ENCODE data around the gene CARMIL1. TPM values are rescaled to one million over a fixed set of nuclear protein-coding genes. Genes with fewer than 3 reads are reported as not detected.

CARMIL1 gene
- total and polyA plus RNA-seq, 10 of the 15 experiments (the other 5 are each of a cell fraction or from before 2014, with no cell fraction given) = 6.4 to 18.1 (median 10.3) TPM

- Histone ChIP-seq H3K4me3 (peak overlapping the region; percentile 92), H3K27ac (ENCODE audit: control insufficient read depth, insufficient read depth) (peak overlapping the region; percentile 50), H3K36me3 (ENCODE audit: control insufficient read depth in 2 of 2, insufficient read depth in 2 of 2, low read length in 1 of 2) (no peaks in the 10 kb centered on the region), H3K27me3 (replicated peaks in 1 of 2; ENCODE audit: control insufficient read depth in 2 of 2, insufficient read depth in 2 of 2, low read length in 1 of 2) (no peaks in the 10 kb centered on the region), H3K9me3 (replicated peaks; ENCODE audit: control insufficient read depth, insufficient read depth, low read length) (no peaks in the 10 kb centered on the region), H2AFZ (ENCODE audit: control insufficient read depth, low read depth, low read length) (peak overlapping the region; percentile 93), H3K9ac (ENCODE audit: control insufficient read depth, insufficient read depth, low read length) (peak overlapping the region; percentile 74), H4K20me1 (ENCODE audit: control insufficient read depth, insufficient read depth) (no peaks in the 10 kb centered on the region), H3K4me2 (ENCODE audit: control insufficient read depth, insufficient read depth) (peak overlapping the region; percentile 64), H3K4me1 (ENCODE audit: control insufficient read depth, insufficient read depth, low read length) (0 out of 2 replicates have a peak, but pooled peaks cover 5% of the 10 kb centered on the region), H3K79me2 (ENCODE audit: control insufficient read depth, insufficient read depth, low read length) (peaks cover 8% of the 10 kb centered on the region)
- BruUV-seq (replicated peaks) = TSS peak; percentile 74
- 2% methylated on average over 31 of the region's 31 CpGs for WGBS (ENCODE audit: insufficient coverage, insufficient replicate concordance, low lambda C conversion rate, missing lambda C conversion rate)
- ChIA-PET CTCF (interaction anchor here (0.6 to 13.8 kb wide), 21 partner anchors 14 to 338 kb away, joined by 3 to 362 read pairs (median 6); no protein-coding TSS in a partner anchor), POLR2A (interaction anchor here (0.6 to 2.0 kb wide), 10 partner anchors 10 to 287 kb away, joined by 3 to 12 read pairs (median 4); no protein-coding TSS in a partner anchor), SMC1A (ENCODE audit: uncharacterized antibody, unreplicated experiment) (interaction anchor here (0.5 to 4.8 kb wide), 24 partner anchors 8 to 276 kb away, joined by 3 to 105 read pairs (median 5); no protein-coding TSS in a partner anchor), RAD21 (ENCODE audit: unreplicated experiment) (interaction anchor here (0.6 to 6.9 kb wide), 32 partner anchors 7 to 1845 kb away, joined by 3 to 219 read pairs (median 6); no protein-coding TSS in a partner anchor)
- ATAC-seq (peak; percentile 28), FAIRE-seq (no peak), DNase-seq (ENCODE audit: low read depth, low spot score) (no peak)
- in situ Hi-C loops (cut with MboI) = no loop called here
- intact Hi-C loops (cut with micrococcal nuclease; ENCODE audit: unreplicated experiment) = loop anchor here (2.0 kb wide), 1 partner anchor 125 kb away; no protein-coding TSS in a partner anchor
- TF ChIP-seq JUNB (IDR thresholded peaks at IDR 0.05) (no peak), IRF5 (IDR thresholded peaks at IDR 0.05; ENCODE audit: borderline replicate concordance) (no peak), FOS (IDR thresholded peaks at IDR 0.05; ENCODE audit: borderline replicate concordance, extremely low read depth, insufficient read length) (no peak), DPF2 (IDR thresholded peaks at IDR 0.05) (peak; percentile 96), BRCA1 (IDR thresholded peaks at IDR 0.05; ENCODE audit: low read depth, low read length) (no peak), CEBPB (IDR thresholded peaks at IDR 0.05; ENCODE audit: borderline replicate concordance in 1 of 2, low read depth in 2 of 2, low read length in 2 of 2) (no peak), BCL3 (IDR thresholded peaks at IDR 0.05; ENCODE audit: borderline replicate concordance, insufficient read depth, low read depth, low read length, poor library complexity, severe bottlenecking) (no peak), NKRF (conservative IDR thresholded peaks at IDR 0.05) (no peak), GABPA (IDR thresholded peaks at IDR 0.05; ENCODE audit: low read depth) (no peak), BHLHE40 (IDR thresholded peaks at IDR 0.05; ENCODE audit: borderline replicate concordance in 1 of 2, low read depth in 2 of 2, low read length in 1 of 2) (peak; percentile 31 to 78; a peak in 3 of 4 replicates), IKZF1 (conservative IDR thresholded peaks at IDR 0.05) (no peak; the same call in 1 of the 2 replicates), EED (IDR thresholded peaks at IDR 0.05; ENCODE audit: low read depth) (no peak), NR2C2 (IDR thresholded peaks at IDR 0.05; ENCODE audit: borderline replicate concordance, control insufficient read depth, insufficient read length, low read depth) (no peak), BACH1 (IDR thresholded peaks at IDR 0.05; ENCODE audit: borderline replicate concordance) (no peak), KAT2A (conservative IDR thresholded peaks at IDR 0.05; ENCODE audit: control insufficient read depth, low read depth, low read length) (no peak)
Observed at GRCh38 chr6:25279748-25280343, 672 bp downstream of the CARMIL1 start.
